H9 (cell line): ENCODE results near the gene CERS3. TPM values are rescaled to one million over a fixed set of nuclear protein-coding genes. Genes with fewer than 3 reads are reported as not detected.

Experiments
- DNase-seq: peaks from one replicate; pipeline ENCODE4 v3.0.0-alpha.2; 2017
- H2AFZ ChIP-seq: one replicate; pipeline ENCODE4 v1.6.1; 2013; ENCODE audit warnings: mild to moderate bottlenecking, low read length, control low read depth, moderate library complexity
- H2AK5ac ChIP-seq: 2 replicates; pipeline ENCODE4 v1.6.1; 2013; ENCODE audit warnings: low read length, control low read depth, mixed read lengths; ENCODE audit not compliant: insufficient read length
- H2BK120ac ChIP-seq: one replicate; pipeline ENCODE4 v1.6.1; 2013; ENCODE audit warnings: low read depth, mild to moderate bottlenecking, low read length, control low read depth, inconsistent platforms; ENCODE audit not compliant: poor library complexity, severe bottlenecking
- H2BK12ac ChIP-seq: 2 replicates; pipeline ENCODE4 v1.6.1; 2013; ENCODE audit warnings: low read length, control low read depth, mixed read lengths, low read depth; ENCODE audit not compliant: insufficient read length
- H2BK15ac ChIP-seq: 2 replicates; pipeline ENCODE4 v1.6.1; 2013; ENCODE audit warnings: low read depth, low read length, control low read depth
- H2BK20ac ChIP-seq: one replicate; pipeline ENCODE4 v1.6.1; 2013; ENCODE audit warnings: low read depth, mild to moderate bottlenecking, low read length, control low read depth, inconsistent platforms; ENCODE audit not compliant: poor library complexity, severe bottlenecking
- H2BK5ac ChIP-seq: 2 replicates; pipeline ENCODE4 v1.6.1; 2013; ENCODE audit warnings: low read length, control low read depth, mixed read lengths; ENCODE audit not compliant: insufficient read length
- H3K14ac ChIP-seq: 2 replicates; pipeline ENCODE4 v1.6.1; 2013; ENCODE audit warnings: low read length, control low read depth; ENCODE audit not compliant: insufficient read depth
- H3K18ac ChIP-seq: 2 replicates; pipeline ENCODE4 v1.6.1; 2013; ENCODE audit warnings: low read depth, mild to moderate bottlenecking, mixed read lengths, low read length, control low read depth; ENCODE audit not compliant: insufficient read length
- H3K23ac ChIP-seq: 2 replicates; pipeline ENCODE4 v1.6.1; 2013; ENCODE audit warnings: low read length, control low read depth, mixed read lengths, low read depth; ENCODE audit not compliant: insufficient read length
- H3K23me2 ChIP-seq: 2 replicates; pipeline ENCODE4 v1.6.1; 2013; ENCODE audit warnings: low read depth, mild to moderate bottlenecking, mixed read lengths, low read length, control low read depth; ENCODE audit not compliant: insufficient read length, poor library complexity, severe bottlenecking
- H3K27ac ChIP-seq: 2 replicates; pipeline ENCODE4 v1.5.1; 2013; ENCODE audit warnings: low read length, control low read depth, mixed read lengths, low read depth; ENCODE audit not compliant: insufficient read length
- H3K27me3 ChIP-seq: 2 replicates; pipeline ENCODE4 v1.6.1; 2013; ENCODE audit warnings: low read length, control low read depth, inconsistent platforms; ENCODE audit not compliant: insufficient read depth
- H3K4ac ChIP-seq: 2 replicates; pipeline ENCODE4 v1.6.1; 2013; ENCODE audit warnings: low read depth, mild to moderate bottlenecking, control low read depth, inconsistent platforms, low read length, moderate library complexity
- H3K4me1 ChIP-seq: 2 replicates; pipeline ENCODE4 v1.6.1; 2013; ENCODE audit warnings: low read length, control low read depth, inconsistent platforms; ENCODE audit not compliant: insufficient read depth
- H3K4me2 ChIP-seq: 2 replicates; pipeline ENCODE4 v1.6.1; 2013; ENCODE audit warnings: low read length, control low read depth, mixed read lengths; ENCODE audit not compliant: insufficient read length, insufficient read depth
- H3K56ac ChIP-seq: 2 replicates; pipeline ENCODE4 v1.6.1; 2013; ENCODE audit warnings: low read depth, mild to moderate bottlenecking, mixed read lengths, low read length, control low read depth; ENCODE audit not compliant: insufficient read length
- H3K79me1 ChIP-seq: 2 replicates; pipeline ENCODE4 v1.6.1; 2013; ENCODE audit warnings: low read depth, mild to moderate bottlenecking, moderate library complexity, low read length, control low read depth, inconsistent platforms; ENCODE audit not compliant: insufficient read depth, poor library complexity, severe bottlenecking
- H3K79me2 ChIP-seq: 2 replicates; pipeline ENCODE4 v1.6.1; 2013; ENCODE audit warnings: low read length, control low read depth, inconsistent platforms; ENCODE audit not compliant: insufficient read depth
- H3K9ac ChIP-seq: 2 replicates; pipeline ENCODE4 v1.6.1; 2013; ENCODE audit warnings: low read length, control low read depth, mixed read lengths; ENCODE audit not compliant: insufficient read length; ENCODE audit errors: extremely low read depth
- H3K9me3 ChIP-seq: one replicate; pipeline ENCODE4 v1.6.1; 2013; ENCODE audit warnings: low read depth, low read length, inconsistent platforms; ENCODE audit not compliant: control insufficient read depth
- H3T11ph ChIP-seq: one replicate; pipeline ENCODE4 v1.6.1; 2013; ENCODE audit warnings: mild to moderate bottlenecking, low read length, control low read depth, inconsistent platforms
- H4K20me1 ChIP-seq: one replicate; pipeline ENCODE4 v1.6.1; 2013; ENCODE audit not compliant: control insufficient read depth, insufficient read length, insufficient read depth
- H4K5ac ChIP-seq: 2 replicates; pipeline ENCODE4 v1.6.1; 2013; ENCODE audit warnings: low read depth, mild to moderate bottlenecking, mixed read lengths, low read length, control low read depth; ENCODE audit not compliant: insufficient read length
- H4K8ac ChIP-seq: replicated peaks from 2 replicates; pipeline ENCODE4 v1.6.1; 2013; ENCODE audit warnings: low read length, control low read depth, mixed read lengths, low read depth; ENCODE audit not compliant: insufficient read length
- H4K91ac ChIP-seq: 2 replicates; pipeline ENCODE4 v1.6.1; 2013; ENCODE audit warnings: low read depth, mild to moderate bottlenecking, moderate library complexity, mixed read lengths, low read length, control low read depth; ENCODE audit not compliant: insufficient read length
- H3K27ac Mint-ChIP-seq, 3 experiments: 2 replicates in 2 of 3; 3 replicates in 1 of 3; pipeline ENCODE4 v1.8.0; 2020 to 2021; ENCODE audit warnings: mixed read lengths in 3 of 3, mild to moderate bottlenecking in 1 of 3, moderate library complexity in 1 of 3
- H3K27me3 Mint-ChIP-seq: 2 replicates; pipeline ENCODE4 v1.8.0; 2021; ENCODE audit warnings: low read depth, mild to moderate bottlenecking, moderate library complexity, mixed read lengths
- H3K36me3 Mint-ChIP-seq, 3 experiments: 2 replicates in 2 of 3; 3 replicates in 1 of 3; pipeline ENCODE4 v1.8.0; 2020 to 2021; ENCODE audit warnings: low read depth in 3 of 3, mixed read lengths in 3 of 3; ENCODE audit not compliant: insufficient read depth in 1 of 3
- H3K4me1 Mint-ChIP-seq, 2 experiments: 2 replicates each; pipeline ENCODE4 v1.8.0; 2020; ENCODE audit warnings: mixed read lengths in 2 of 2
- H3K4me3 Mint-ChIP-seq, 2 experiments: 2 replicates in 1 of 2; 3 replicates in 1 of 2; pipeline ENCODE4 v1.8.0; 2020 to 2021; ENCODE audit warnings: mild to moderate bottlenecking in 2 of 2, mixed read lengths in 2 of 2, moderate library complexity in 1 of 2
- H3K9me3 Mint-ChIP-seq, 2 experiments: 2 replicates in 1 of 2; 3 replicates in 1 of 2; pipeline ENCODE4 v1.8.0; 2020; ENCODE audit warnings: mild to moderate bottlenecking in 2 of 2, mixed read lengths in 2 of 2, moderate library complexity in 1 of 2
- CTCF ChIP-seq: fragments of 200-600 bp; sonication (generic); conservative IDR thresholded peaks from 3 replicates; pipeline ENCODE4 v1.8.0; 2021; ENCODE audit warnings: antibody characterized with exemption, mild to moderate bottlenecking
- WGBS: extraction: QIAGEN DNeasy Blood & Tissue Kit; methylation state at CpG from one replicate; pipeline ENCODE4 v1.1.7; 2013; ENCODE audit warnings: missing lambda C conversion rate, low lambda C conversion rate, mixed read lengths; ENCODE audit not compliant: insufficient read length; ENCODE audit errors: extremely low coverage; 5-methylcytosine and 5-hydroxymethylcytosine counted together
- total RNA-seq: library from RNA; stranded (reverse); gene quantifications from 2 replicates; pipeline ENCODE4 v1.2.1, GENCODE V29; 2021

Gene CERS3
- total RNA-seq, 1 experiment from 2014 or later = 1.4 TPM

- DNase-seq = no peak
- no CpG with 5 or more reads among the region's 2 CpGs for WGBS
- Histone ChIP-seq H3K23ac (no peak overlapping the region), H3K27me3 (no peaks in the 10 kb centered on the region), H3K4me1 (peaks cover 2% of the 10 kb centered on the region; the same call in 1 of the 2 replicates), H3T11ph (no peak overlapping the region), H4K91ac (no peak overlapping the region), H3K23me2 (no peaks in the 10 kb centered on the region), H3K9ac (no peak overlapping the region), H2AFZ (no peak overlapping the region), H3K27ac (no peak overlapping the region), H2BK5ac (no peak overlapping the region), H3K56ac (no peak overlapping the region), H4K20me1 (no peaks in the 10 kb centered on the region), H4K8ac (no peak overlapping the region), H4K5ac (no peak overlapping the region), H3K79me2 (no peaks in the 10 kb centered on the region), H3K4me2 (no peak overlapping the region), H3K9me3 (no peaks in the 10 kb centered on the region), H2BK120ac (no peak overlapping the region), H3K4ac (no peak overlapping the region), H3K18ac (no peak overlapping the region), H2BK12ac (no peak overlapping the region), H2AK5ac (no peak overlapping the region), H2BK20ac (no peak overlapping the region), H3K79me1 (no peaks in the 10 kb centered on the region), H3K14ac (no peak overlapping the region), H2BK15ac (no peak overlapping the region)
- Mint-ChIP-seq H3K9me3 (peaks cover 3% of the 10 kb centered on the region in 2 experiments; a peak in 3 of 5 replicates), H3K27ac (no peak overlapping the region), H3K36me3 (no peaks in the 10 kb centered on the region), H3K4me3 (no peak overlapping the region), H3K27me3 (no peaks in the 10 kb centered on the region), H3K4me1 (peaks cover 11 to 14% of the 10 kb centered on the region in 2 experiments)
- no peak for TF ChIP-seq CTCF
Measured at GRCh38 chr15:100433304-100433703, 95.4 kb downstream of the CERS3 start.
